ENCODE measurements around the gene TLK1. TPM values are rescaled to one million over a fixed set of nuclear protein-coding genes. Genes with fewer than 3 reads are reported as not detected.

The TLK1 gene
- total and polyA plus RNA-seq, 4 donors = 7.7 to 19.6 (median 15.6) TPM

DNA sequence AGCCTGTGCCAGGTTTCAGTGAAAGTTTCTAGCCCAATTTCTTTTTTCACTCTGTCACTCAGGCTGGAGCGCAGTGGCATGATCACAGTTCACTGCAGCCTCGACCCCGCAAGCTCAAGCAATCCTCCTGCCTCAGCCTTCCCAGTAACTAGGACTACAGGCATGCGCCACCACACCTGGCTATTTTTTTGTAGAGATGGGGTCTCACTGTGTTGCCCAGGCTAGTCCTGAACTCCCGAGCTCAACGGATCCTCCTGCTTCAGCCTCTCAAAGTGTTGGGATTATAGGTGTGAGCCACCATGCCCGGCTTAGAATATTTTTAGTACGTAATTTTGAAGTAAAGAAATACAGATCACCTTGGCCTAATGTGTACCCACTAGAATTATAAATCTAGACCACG lies 144.6 kb downstream of the TLK1 start:
- no peak for DNase-seq (ENCODE audit: low spot score)
- Histone ChIP-seq H3K27me3 (ENCODE audit: control insufficient read depth in 4 of 4, insufficient read depth in 4 of 4, low read length in 3 of 4) (no peaks in the 10 kb centered on the region), H3K9me3 (ENCODE audit: control insufficient read depth in 4 of 4, low read length in 3 of 4) (no peaks in the 10 kb centered on the region), H3K36me3 (ENCODE audit: control insufficient read depth in 4 of 4, insufficient read depth in 3 of 4, low read depth in 1 of 4, low read length in 3 of 4) (peaks cover 0 to 12% (median 8%) of the 10 kb centered on the region in 4 donors), H3K4me1 (ENCODE audit: control insufficient read depth in 4 of 4, insufficient read depth in 4 of 4, low read length in 3 of 4) (no peaks in the 10 kb centered on the region), H3K4me3 (ENCODE audit: low read depth in 1 of 3, low read length in 3 of 3) (no peak overlapping the region), H3K9ac (ENCODE audit: low read depth in 1 of 2, low read length in 2 of 2) (no peak overlapping the region), H3K27ac (ENCODE audit: low read depth in 1 of 2, low read length in 2 of 2) (no peak overlapping the region)
- 98% methylated on average over 9 of the region's 9 CpGs for WGBS
- TF ChIP-seq EGR1 (IDR thresholded peaks at IDR 0.05; ENCODE audit: low read depth in 2 of 2) (no peak), YY1 (IDR thresholded peaks at IDR 0.05) (no peak), HNF4A (conservative IDR thresholded peaks at IDR 0.05) (no peak), RXRA (IDR thresholded peaks at IDR 0.05) (no peak), TAF1 (conservative IDR thresholded peaks at IDR 0.05) (no peak), SP1 (IDR thresholded peaks at IDR 0.05) (no peak), RAD21 (IDR thresholded peaks at IDR 0.05) (no peak), FOXA1 (IDR thresholded peaks at IDR 0.05) (no peak), FOXA2 (IDR thresholded peaks at IDR 0.05) (no peak), NR2F2 (IDR thresholded peaks at IDR 0.05) (no peak)
- TF ChIP-seq, protein P1, sequence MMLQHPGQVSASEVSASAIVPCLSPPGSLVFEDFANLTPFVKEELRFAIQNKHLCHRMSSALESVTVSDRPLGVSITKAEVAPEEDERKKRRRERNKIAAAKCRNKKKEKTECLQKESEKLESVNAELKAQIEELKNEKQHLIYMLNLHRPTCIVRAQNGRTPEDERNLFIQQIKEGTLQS (IDR thresholded peaks at IDR 0.05) = no peak
- TF ChIP-seq, protein P2, sequence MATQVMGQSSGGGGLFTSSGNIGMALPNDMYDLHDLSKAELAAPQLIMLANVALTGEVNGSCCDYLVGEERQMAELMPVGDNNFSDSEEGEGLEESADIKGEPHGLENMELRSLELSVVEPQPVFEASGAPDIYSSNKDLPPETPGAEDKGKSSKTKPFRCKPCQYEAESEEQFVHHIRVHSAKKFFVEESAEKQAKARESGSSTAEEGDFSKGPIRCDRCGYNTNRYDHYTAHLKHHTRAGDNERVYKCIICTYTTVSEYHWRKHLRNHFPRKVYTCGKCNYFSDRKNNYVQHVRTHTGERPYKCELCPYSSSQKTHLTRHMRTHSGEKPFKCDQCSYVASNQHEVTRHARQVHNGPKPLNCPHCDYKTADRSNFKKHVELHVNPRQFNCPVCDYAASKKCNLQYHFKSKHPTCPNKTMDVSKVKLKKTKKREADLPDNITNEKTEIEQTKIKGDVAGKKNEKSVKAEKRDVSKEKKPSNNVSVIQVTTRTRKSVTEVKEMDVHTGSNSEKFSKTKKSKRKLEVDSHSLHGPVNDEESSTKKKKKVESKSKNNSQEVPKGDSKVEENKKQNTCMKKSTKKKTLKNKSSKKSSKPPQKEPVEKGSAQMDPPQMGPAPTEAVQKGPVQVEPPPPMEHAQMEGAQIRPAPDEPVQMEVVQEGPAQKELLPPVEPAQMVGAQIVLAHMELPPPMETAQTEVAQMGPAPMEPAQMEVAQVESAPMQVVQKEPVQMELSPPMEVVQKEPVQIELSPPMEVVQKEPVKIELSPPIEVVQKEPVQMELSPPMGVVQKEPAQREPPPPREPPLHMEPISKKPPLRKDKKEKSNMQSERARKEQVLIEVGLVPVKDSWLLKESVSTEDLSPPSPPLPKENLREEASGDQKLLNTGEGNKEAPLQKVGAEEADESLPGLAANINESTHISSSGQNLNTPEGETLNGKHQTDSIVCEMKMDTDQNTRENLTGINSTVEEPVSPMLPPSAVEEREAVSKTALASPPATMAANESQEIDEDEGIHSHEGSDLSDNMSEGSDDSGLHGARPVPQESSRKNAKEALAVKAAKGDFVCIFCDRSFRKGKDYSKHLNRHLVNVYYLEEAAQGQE (IDR thresholded peaks at IDR 0.05) = no peak

DNA sequence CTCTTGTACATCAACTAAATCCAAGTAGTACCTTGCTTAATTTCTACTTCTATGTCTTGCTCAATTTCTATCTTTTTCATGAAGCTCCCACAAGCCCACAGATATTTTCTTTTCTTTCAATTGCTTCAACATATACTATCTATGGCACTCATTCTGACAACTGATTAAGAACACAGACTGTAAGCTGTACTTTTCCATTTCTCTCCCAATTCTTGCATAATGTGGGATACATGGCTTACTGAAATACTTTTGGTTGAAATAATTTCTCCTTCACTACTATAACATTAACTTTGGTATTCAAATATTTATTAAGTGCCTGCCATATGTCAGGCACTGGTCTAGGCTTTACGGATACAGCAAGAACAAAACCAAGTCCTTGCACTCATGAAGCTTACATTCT lies 146.8 kb downstream of the TLK1 start:
- no peaks in the 10 kb centered on the region for H3K4me1 ChIP-seq (ENCODE audit: control insufficient read depth in 4 of 4, insufficient read depth in 4 of 4, low read length in 3 of 4)

More for the DNA sequence above, 146.8 kb downstream of the TLK1 start:
- 95% methylated on average over 1 of the region's 1 CpG for WGBS
- no peak overlapping the region for H3K27ac ChIP-seq (ENCODE audit: low read depth in 1 of 2, low read length in 2 of 2)
- no peaks in the 10 kb centered on the region for H3K27me3 ChIP-seq (ENCODE audit: control insufficient read depth in 4 of 4, insufficient read depth in 4 of 4, low read length in 3 of 4)
- no peaks in the 10 kb centered on the region for H3K9me3 ChIP-seq (ENCODE audit: control insufficient read depth in 4 of 4, low read length in 3 of 4)
- DNase-seq (ENCODE audit: low spot score) = no peak
- H3K4me3 ChIP-seq (ENCODE audit: low read depth in 1 of 3, low read length in 3 of 3) = no peak overlapping the region
- no peak overlapping the region for H3K9ac ChIP-seq (ENCODE audit: low read depth in 1 of 2, low read length in 2 of 2)
- peaks cover 2 to 24% (median 15%) of the 10 kb centered on the region in 4 donors for H3K36me3 ChIP-seq (ENCODE audit: control insufficient read depth in 4 of 4, insufficient read depth in 3 of 4, low read depth in 1 of 4, low read length in 3 of 4)
- TF ChIP-seq EGR1 (IDR thresholded peaks at IDR 0.05; ENCODE audit: low read depth in 2 of 2) (no peak), RAD21 (IDR thresholded peaks at IDR 0.05) (no peak), TAF1 (conservative IDR thresholded peaks at IDR 0.05) (no peak), SP1 (IDR thresholded peaks at IDR 0.05) (no peak), NR2F2 (IDR thresholded peaks at IDR 0.05) (no peak), FOXA2 (IDR thresholded peaks at IDR 0.05) (no peak), HNF4A (conservative IDR thresholded peaks at IDR 0.05) (no peak), YY1 (IDR thresholded peaks at IDR 0.05) (no peak), HNF4G (IDR thresholded peaks at IDR 0.05) (no peak), GABPA (IDR thresholded peaks at IDR 0.05 in 1 of 2, conservative IDR thresholded peaks at IDR 0.05 in 1 of 2) (no peak), RXRA (IDR thresholded peaks at IDR 0.05) (no peak), FOXA1 (IDR thresholded peaks at IDR 0.05) (no peak), JUND (IDR thresholded peaks at IDR 0.05) (no peak)
- TF ChIP-seq, protein P3, sequence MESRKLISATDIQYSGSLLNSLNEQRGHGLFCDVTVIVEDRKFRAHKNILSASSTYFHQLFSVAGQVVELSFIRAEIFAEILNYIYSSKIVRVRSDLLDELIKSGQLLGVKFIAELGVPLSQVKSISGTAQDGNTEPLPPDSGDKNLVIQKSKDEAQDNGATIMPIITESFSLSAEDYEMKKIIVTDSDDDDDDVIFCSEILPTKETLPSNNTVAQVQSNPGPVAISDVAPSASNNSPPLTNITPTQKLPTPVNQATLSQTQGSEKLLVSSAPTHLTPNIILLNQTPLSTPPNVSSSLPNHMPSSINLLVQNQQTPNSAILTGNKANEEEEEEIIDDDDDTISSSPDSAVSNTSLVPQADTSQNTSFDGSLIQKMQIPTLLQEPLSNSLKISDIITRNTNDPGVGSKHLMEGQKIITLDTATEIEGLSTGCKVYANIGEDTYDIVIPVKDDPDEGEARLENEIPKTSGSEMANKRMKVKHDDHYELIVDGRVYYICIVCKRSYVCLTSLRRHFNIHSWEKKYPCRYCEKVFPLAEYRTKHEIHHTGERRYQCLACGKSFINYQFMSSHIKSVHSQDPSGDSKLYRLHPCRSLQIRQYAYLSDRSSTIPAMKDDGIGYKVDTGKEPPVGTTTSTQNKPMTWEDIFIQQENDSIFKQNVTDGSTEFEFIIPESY (IDR thresholded peaks at IDR 0.05) = no peak
- TF ChIP-seq, protein P4, sequence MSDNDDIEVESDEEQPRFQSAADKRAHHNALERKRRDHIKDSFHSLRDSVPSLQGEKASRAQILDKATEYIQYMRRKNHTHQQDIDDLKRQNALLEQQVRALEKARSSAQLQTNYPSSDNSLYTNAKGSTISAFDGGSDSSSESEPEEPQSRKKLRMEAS (IDR thresholded peaks at IDR 0.05) = no peak
- TF ChIP-seq, protein P5, sequence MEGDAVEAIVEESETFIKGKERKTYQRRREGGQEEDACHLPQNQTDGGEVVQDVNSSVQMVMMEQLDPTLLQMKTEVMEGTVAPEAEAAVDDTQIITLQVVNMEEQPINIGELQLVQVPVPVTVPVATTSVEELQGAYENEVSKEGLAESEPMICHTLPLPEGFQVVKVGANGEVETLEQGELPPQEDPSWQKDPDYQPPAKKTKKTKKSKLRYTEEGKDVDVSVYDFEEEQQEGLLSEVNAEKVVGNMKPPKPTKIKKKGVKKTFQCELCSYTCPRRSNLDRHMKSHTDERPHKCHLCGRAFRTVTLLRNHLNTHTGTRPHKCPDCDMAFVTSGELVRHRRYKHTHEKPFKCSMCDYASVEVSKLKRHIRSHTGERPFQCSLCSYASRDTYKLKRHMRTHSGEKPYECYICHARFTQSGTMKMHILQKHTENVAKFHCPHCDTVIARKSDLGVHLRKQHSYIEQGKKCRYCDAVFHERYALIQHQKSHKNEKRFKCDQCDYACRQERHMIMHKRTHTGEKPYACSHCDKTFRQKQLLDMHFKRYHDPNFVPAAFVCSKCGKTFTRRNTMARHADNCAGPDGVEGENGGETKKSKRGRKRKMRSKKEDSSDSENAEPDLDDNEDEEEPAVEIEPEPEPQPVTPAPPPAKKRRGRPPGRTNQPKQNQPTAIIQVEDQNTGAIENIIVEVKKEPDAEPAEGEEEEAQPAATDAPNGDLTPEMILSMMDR (IDR thresholded peaks at IDR 0.05; ENCODE audit: low read depth, low read length, missing input control) = no peak
- TF ChIP-seq, protein P2 (IDR thresholded peaks at IDR 0.05) = no peak
- TF ChIP-seq, protein P1 (IDR thresholded peaks at IDR 0.05) = no peak
